ENCODE results near the gene PARD3B. TPM values are rescaled to one million over a fixed set of nuclear protein-coding genes. Genes with fewer than 3 reads are reported as not detected.

The PARD3B gene
- total RNA-seq, 1 experiment from 2014 or later = 3.6 TPM

DNA sequence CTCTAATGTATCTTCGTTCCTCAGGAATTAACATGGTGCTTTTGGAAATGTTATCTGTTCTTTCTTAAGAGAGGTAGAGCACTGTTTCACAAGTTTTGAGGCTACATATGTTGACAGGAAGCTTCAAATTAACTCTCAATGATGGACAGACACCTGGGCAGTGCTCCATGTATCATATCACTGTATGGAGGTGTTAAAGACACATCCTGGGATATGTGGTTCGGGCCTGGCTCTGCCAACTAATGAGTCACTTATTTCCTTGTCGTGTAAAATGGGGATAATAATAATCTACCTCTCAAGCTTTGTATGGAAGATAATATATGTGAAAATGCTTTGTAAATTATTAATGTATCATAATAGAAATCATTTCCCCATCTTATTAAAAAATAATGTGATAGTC, 90.2 kb downstream of the PARD3B start:
- POLR2A ChIA-PET = no interaction called here
- BruUV-seq (replicated peaks) = no TSS peak
- no peak for ATAC-seq

DNA sequence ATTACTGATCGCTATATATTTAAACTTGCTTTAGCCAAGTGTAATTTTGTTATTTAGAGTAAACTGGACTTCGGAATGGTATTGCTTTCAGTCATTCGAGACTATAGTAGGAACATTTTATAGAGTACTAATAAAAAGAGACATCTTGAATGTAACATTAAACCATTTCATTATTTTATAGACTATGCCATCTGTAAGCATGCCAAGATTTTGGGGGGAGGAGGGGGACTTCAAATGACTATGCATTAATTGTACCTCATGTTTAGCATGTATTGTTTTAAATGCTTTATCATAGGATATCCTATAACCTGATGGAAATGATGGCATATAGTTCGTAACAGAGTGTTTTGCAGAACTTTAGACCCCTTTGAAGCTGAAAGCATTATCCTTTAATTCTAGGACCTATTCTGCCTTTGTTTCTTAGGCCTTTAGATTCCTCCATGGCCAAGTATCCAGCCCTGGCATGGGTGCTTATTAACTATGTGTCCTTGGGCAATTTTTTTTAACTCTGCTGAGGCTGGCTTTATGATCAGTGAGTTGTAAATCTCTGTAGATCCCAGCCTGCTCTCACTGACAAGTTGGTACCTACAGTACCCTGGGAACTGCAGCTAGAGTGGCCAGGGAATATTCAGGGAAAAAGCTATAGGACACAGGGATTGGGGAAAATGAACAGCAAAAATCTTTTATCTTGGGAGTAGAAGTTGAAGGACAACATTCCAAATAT, 93.4 kb downstream of the PARD3B start:
- H3K36me3 ChIP-seq (ENCODE audit: control insufficient read depth, insufficient read depth, low read length) = no peaks in the 10 kb centered on the region
- H3K4me1 ChIP-seq (ENCODE audit: control insufficient read depth, insufficient read depth, low read length) = no peaks in the 10 kb centered on the region
- POLR2A ChIA-PET = no interaction called here
- H3K4me3 ChIP-seq (ENCODE audit: low read depth in 2 of 2, low read length in 2 of 2) = no peak overlapping the region
- H3K27me3 ChIP-seq (ENCODE audit: control insufficient read depth, insufficient read depth, low read length) = no peaks in the 10 kb centered on the region
- in situ Hi-C loops (cut with HindIII; ENCODE audit: low pct_unique_long_range_greater_than_20kb, low sequenced_read_pairs) = no loop called here
- intact Hi-C loops (cut with micrococcal nuclease; ENCODE audit: unreplicated experiment) = no loop called here
- CTCF ChIA-PET = no interaction called here
- no peak for DNase-seq (ENCODE audit: low read depth, low spot score)
- no peak overlapping the region for H3K27ac ChIP-seq (ENCODE audit: low read length)
- TF ChIP-seq POLR2AphosphoS5 (IDR thresholded peaks at IDR 0.05; ENCODE audit: low read depth, low read length) (no peak), SIN3A (IDR thresholded peaks at IDR 0.05; ENCODE audit: borderline replicate concordance, insufficient read depth, low read depth, low read length) (no peak), TCF7L2 (IDR thresholded peaks at IDR 0.05; ENCODE audit: low read depth, low read length) (no peak)
- TF ChIP-seq, protein P1, sequence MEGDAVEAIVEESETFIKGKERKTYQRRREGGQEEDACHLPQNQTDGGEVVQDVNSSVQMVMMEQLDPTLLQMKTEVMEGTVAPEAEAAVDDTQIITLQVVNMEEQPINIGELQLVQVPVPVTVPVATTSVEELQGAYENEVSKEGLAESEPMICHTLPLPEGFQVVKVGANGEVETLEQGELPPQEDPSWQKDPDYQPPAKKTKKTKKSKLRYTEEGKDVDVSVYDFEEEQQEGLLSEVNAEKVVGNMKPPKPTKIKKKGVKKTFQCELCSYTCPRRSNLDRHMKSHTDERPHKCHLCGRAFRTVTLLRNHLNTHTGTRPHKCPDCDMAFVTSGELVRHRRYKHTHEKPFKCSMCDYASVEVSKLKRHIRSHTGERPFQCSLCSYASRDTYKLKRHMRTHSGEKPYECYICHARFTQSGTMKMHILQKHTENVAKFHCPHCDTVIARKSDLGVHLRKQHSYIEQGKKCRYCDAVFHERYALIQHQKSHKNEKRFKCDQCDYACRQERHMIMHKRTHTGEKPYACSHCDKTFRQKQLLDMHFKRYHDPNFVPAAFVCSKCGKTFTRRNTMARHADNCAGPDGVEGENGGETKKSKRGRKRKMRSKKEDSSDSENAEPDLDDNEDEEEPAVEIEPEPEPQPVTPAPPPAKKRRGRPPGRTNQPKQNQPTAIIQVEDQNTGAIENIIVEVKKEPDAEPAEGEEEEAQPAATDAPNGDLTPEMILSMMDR (IDR thresholded peaks at IDR 0.05) = no peak
- TF ChIP-seq, protein P2, sequence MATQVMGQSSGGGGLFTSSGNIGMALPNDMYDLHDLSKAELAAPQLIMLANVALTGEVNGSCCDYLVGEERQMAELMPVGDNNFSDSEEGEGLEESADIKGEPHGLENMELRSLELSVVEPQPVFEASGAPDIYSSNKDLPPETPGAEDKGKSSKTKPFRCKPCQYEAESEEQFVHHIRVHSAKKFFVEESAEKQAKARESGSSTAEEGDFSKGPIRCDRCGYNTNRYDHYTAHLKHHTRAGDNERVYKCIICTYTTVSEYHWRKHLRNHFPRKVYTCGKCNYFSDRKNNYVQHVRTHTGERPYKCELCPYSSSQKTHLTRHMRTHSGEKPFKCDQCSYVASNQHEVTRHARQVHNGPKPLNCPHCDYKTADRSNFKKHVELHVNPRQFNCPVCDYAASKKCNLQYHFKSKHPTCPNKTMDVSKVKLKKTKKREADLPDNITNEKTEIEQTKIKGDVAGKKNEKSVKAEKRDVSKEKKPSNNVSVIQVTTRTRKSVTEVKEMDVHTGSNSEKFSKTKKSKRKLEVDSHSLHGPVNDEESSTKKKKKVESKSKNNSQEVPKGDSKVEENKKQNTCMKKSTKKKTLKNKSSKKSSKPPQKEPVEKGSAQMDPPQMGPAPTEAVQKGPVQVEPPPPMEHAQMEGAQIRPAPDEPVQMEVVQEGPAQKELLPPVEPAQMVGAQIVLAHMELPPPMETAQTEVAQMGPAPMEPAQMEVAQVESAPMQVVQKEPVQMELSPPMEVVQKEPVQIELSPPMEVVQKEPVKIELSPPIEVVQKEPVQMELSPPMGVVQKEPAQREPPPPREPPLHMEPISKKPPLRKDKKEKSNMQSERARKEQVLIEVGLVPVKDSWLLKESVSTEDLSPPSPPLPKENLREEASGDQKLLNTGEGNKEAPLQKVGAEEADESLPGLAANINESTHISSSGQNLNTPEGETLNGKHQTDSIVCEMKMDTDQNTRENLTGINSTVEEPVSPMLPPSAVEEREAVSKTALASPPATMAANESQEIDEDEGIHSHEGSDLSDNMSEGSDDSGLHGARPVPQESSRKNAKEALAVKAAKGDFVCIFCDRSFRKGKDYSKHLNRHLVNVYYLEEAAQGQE (IDR thresholded peaks at IDR 0.05; ENCODE audit: insufficient read depth in 1 of 2, low read depth in 2 of 2, low read length in 1 of 2) = no peak
- H3K9me3 ChIP-seq (ENCODE audit: control insufficient read depth, insufficient read depth, low read depth, low read length) = no peaks in the 10 kb centered on the region
- no TSS peak for BruUV-seq (replicated peaks)
- no peak for ATAC-seq

More for the DNA sequence above, 90.2 kb downstream of the PARD3B start:
- CTCF ChIA-PET = no interaction called here
- Histone ChIP-seq H3K9me3 (ENCODE audit: control insufficient read depth, insufficient read depth, low read depth, low read length) (no peaks in the 10 kb centered on the region), H3K27me3 (ENCODE audit: control insufficient read depth, insufficient read depth, low read length) (no peaks in the 10 kb centered on the region), H3K4me3 (ENCODE audit: low read depth in 2 of 2, low read length in 2 of 2) (no peak overlapping the region), H3K36me3 (ENCODE audit: control insufficient read depth, insufficient read depth, low read length) (no peaks in the 10 kb centered on the region), H3K4me1 (ENCODE audit: control insufficient read depth, insufficient read depth, low read length) (no peaks in the 10 kb centered on the region), H3K27ac (ENCODE audit: low read length) (no peak overlapping the region)
- TF ChIP-seq TCF7L2 (IDR thresholded peaks at IDR 0.05; ENCODE audit: low read depth, low read length) (no peak), SIN3A (IDR thresholded peaks at IDR 0.05; ENCODE audit: borderline replicate concordance, insufficient read depth, low read depth, low read length) (no peak), POLR2AphosphoS5 (IDR thresholded peaks at IDR 0.05; ENCODE audit: low read depth, low read length) (no peak)
- TF ChIP-seq, protein P1 (IDR thresholded peaks at IDR 0.05) = no peak
- TF ChIP-seq, protein P2 (IDR thresholded peaks at IDR 0.05; ENCODE audit: insufficient read depth in 1 of 2, low read depth in 2 of 2, low read length in 1 of 2) = no peak
- intact Hi-C loops (cut with micrococcal nuclease; ENCODE audit: unreplicated experiment) (no loop called here), in situ Hi-C loops (cut with HindIII; ENCODE audit: low pct_unique_long_range_greater_than_20kb, low sequenced_read_pairs) (no loop called here)
- no peak for DNase-seq (ENCODE audit: low read depth, low spot score)

Measured in Panc1 (cell line).